CD4-positive, CD25-positive, alpha-beta regulatory T cell (primary cell): Measurements from ENCODE around the gene FMN2. TPM values are rescaled to one million over a fixed set of nuclear protein-coding genes. Genes with fewer than 3 reads are reported as not detected.

ENCODE experiments used
- ATAC-seq, 2 donors: fragments of 150-1000 bp; cut with Tn5 transposase; one replicate each; pipeline ENCODE4 v1.10.0; 2021; ENCODE audit warnings: low read depth in 2 of 2, moderate number of reproducible peaks in 2 of 2, moderate library complexity in 1 of 2
- DNase-seq, 3 donors: peaks; one replicate each; pipeline versions ENCODE4 v3.0.0 to v3.0.0-alpha.2; 2012 to 2022; ENCODE audit warnings: mixed read lengths in 1 of 3
- H3K27ac ChIP-seq: one replicate; pipeline ENCODE4 v1.7.0; 2013; ENCODE audit warnings: mild to moderate bottlenecking, low read length; ENCODE audit not compliant: insufficient read depth, poor library complexity, severe bottlenecking
- H3K27me3 ChIP-seq: one replicate; pipeline ENCODE4 v1.7.0; 2013; ENCODE audit warnings: low read length; ENCODE audit not compliant: control insufficient read depth, insufficient read depth
- H3K36me3 ChIP-seq: one replicate; pipeline ENCODE4 v1.7.0; 2013; ENCODE audit warnings: mild to moderate bottlenecking, low read length, moderate library complexity; ENCODE audit not compliant: control insufficient read depth, insufficient read depth
- H3K4me1 ChIP-seq: 2 replicates; pipeline ENCODE4 v1.7.0; 2013; ENCODE audit warnings: mild to moderate bottlenecking, low read length; ENCODE audit not compliant: insufficient read depth, control insufficient read depth, poor library complexity, severe bottlenecking
- H3K4me3 ChIP-seq: one replicate; pipeline ENCODE4 v1.7.0; 2013; ENCODE audit warnings: low read depth, mild to moderate bottlenecking, low read length, moderate library complexity
- H3K9me3 ChIP-seq, 2 experiments: 1 replicate in 1 of 2; 2 replicates in 1 of 2; pipeline ENCODE4 v1.7.0; 2013; ENCODE audit warnings: low read length in 2 of 2, mild to moderate bottlenecking in 1 of 2, moderate library complexity in 1 of 2; ENCODE audit not compliant: control insufficient read depth in 2 of 2
- H3K27ac Mint-ChIP-seq, 3 donors: one replicate each; pipeline ENCODE4 v1.8.0; 2020 to 2022; ENCODE audit warnings: mild to moderate bottlenecking in 3 of 3, mixed read lengths in 3 of 3, moderate library complexity in 2 of 3
- H3K27me3 Mint-ChIP-seq: one replicate; pipeline ENCODE4 v1.8.0; 2022; ENCODE audit warnings: mild to moderate bottlenecking, mixed read lengths
- H3K36me3 Mint-ChIP-seq: one replicate; pipeline ENCODE4 v1.8.0; 2020; ENCODE audit warnings: mixed read lengths
- H3K4me1 Mint-ChIP-seq, 4 donors: one replicate each; pipeline ENCODE4 v1.8.0; 2020 to 2022; ENCODE audit warnings: mixed read lengths in 4 of 4, mild to moderate bottlenecking in 1 of 4
- H3K4me3 Mint-ChIP-seq, 4 donors: one replicate each; pipeline ENCODE4 v1.8.0; 2020 to 2022; ENCODE audit warnings: mild to moderate bottlenecking in 4 of 4, mixed read lengths in 4 of 4, moderate library complexity in 3 of 4
- H3K9me3 Mint-ChIP-seq, 7 donors: one replicate each; pipeline ENCODE4 v1.8.0; 2020 to 2022; ENCODE audit warnings: mixed read lengths in 7 of 7, mild to moderate bottlenecking in 3 of 7, moderate library complexity in 2 of 7
- polyA plus RNA-seq, 4 donors: library from polyadenylated mRNA; unstranded; fragments of 300-500 nt; fragmentation: Illumina TruSeq; gene quantifications; one replicate each; pipeline ENCODE4 v1.2.3, GENCODE V29; 2021
- total RNA-seq: library from RNA; stranded (reverse); gene quantifications from one replicate; pipeline ENCODE4 v1.2.3, GENCODE V29; 2022

Gene FMN2
- total and polyA plus RNA-seq, 5 donors from 2014 or later: not detected

DNA sequence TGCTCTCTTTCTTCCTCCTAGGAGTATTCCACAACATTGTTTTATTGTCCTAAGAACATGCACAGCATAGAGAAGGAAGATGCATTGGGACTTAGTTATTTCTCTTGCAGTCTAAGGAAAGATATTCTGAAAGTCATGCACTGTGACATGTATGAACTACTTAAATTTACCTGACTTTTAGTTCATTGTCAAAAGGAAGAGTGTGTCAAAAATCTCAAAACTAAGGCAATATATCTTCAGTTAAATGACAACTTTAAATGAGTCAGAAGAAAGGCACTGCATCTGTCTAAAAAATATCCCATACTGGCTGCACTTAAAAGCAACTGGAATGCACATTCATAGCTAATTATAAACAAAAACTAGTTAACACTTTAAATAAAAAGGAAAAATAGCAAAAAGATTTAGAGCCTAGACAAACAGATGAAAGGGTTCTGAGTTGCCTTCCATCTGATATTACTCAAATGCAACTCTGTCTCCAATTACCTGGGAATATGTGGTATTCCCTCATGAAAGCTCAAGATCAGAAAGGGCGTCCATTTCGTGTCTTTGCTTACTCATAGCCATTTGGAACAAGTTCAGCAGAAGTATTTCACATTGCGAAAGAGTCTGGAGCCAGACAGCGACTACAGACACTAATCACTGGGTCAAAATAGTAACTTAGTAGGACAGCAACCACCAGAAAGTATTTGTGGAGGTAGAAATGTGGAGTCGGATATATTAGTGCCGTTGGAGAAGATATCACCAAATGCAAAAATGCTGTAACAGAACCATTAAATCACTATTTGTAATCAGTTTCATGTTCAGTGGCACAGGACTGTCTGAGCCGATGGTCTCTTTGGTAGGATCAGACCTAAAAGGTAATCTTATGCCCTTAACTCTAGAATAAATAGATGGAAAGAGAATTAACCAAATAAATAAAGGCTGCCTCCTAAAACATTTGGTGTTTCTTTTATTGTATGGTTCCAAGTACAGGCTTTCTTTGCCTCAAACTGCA, 294.6 kb downstream of the FMN2 start:
- Mint-ChIP-seq H3K9me3 (peaks cover 0 to 11% (median 6%) of the 10 kb centered on the region in 7 donors), H3K36me3 (no peaks in the 10 kb centered on the region), H3K4me1 (no peaks in the 10 kb centered on the region), H3K27me3 (no peaks in the 10 kb centered on the region), H3K4me3 (no peak overlapping the region), H3K27ac (no peak overlapping the region)
- Histone ChIP-seq H3K36me3 (no peaks in the 10 kb centered on the region), H3K27me3 (no peaks in the 10 kb centered on the region), H3K9me3 (peaks cover 0 to 11% of the 10 kb centered on the region in 2 experiments), H3K27ac (no peak overlapping the region), H3K4me1 (no peaks in the 10 kb centered on the region), H3K4me3 (no peak overlapping the region)
- DNase-seq (no peak), ATAC-seq (no peak)

DNA sequence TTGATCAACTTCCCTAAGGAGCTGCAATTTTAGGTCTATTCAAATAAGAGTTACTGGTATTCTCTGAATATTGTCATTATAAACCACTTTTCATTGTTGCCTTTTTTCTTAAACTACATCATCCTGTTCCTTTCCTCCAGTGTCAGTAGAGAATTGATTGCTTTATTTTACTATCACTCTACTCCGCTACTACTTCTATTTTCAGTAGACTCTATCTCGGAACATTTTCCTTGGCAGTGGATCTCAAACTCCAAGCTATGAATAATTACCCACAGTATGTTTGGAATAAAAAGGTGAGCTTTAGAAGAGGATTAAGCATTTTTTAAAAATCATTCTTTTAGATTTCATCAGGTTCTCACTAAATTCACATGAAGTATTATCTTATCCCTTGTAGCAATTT, 295.4 kb downstream of the FMN2 start:
- H3K9me3 Mint-ChIP-seq: peaks cover 0 to 8% (median 4%) of the 10 kb centered on the region in 7 donors
- Histone ChIP-seq H3K27ac (no peak overlapping the region), H3K4me1 (no peaks in the 10 kb centered on the region), H3K9me3 (peaks cover 0 to 3% of the 10 kb centered on the region in 2 experiments), H3K27me3 (no peaks in the 10 kb centered on the region), H3K36me3 (no peaks in the 10 kb centered on the region), H3K4me3 (no peak overlapping the region)
- no peak overlapping the region for H3K4me3 Mint-ChIP-seq
- no peak overlapping the region for H3K27ac Mint-ChIP-seq
- no peaks in the 10 kb centered on the region for H3K36me3 Mint-ChIP-seq
- ATAC-seq: no peak
- no peak for DNase-seq
- no peaks in the 10 kb centered on the region for H3K4me1 Mint-ChIP-seq
- H3K27me3 Mint-ChIP-seq: no peaks in the 10 kb centered on the region

DNA sequence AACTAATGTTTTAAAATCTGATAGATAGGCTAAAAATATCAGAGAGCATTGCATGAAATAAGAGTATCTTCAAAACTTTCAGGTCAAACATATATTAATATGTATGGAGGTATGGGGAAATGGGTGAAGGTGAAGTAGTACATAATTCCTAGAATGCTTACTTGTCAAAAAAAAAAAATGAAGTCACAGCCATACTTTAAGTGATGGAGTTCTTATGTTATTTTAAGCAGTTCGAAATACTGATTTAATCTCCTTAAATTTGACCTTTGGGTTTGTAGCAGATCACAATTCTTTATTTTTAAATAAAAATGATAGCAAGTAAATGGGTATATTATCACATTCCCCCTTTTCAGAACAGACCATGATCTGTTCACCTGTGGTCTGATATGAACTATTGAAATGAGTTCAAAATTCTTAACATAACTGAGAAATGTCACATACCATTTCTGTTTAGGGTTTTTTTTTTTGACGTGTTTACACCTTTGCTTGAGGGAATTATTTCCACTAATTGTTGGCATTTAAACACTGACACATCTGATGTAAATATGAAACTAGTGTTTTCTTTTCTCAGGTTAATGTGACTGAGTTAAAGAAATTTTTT, 300.1 kb downstream of the FMN2 start:
- no peak overlapping the region for H3K4me3 ChIP-seq
- no peaks in the 10 kb centered on the region for H3K27me3 Mint-ChIP-seq
- H3K27me3 ChIP-seq: no peaks in the 10 kb centered on the region
- H3K4me3 Mint-ChIP-seq: no peak overlapping the region
- H3K36me3 ChIP-seq: no peaks in the 10 kb centered on the region
- ATAC-seq (no peak), DNase-seq (no peak)
- no peaks in the 10 kb centered on the region for H3K9me3 ChIP-seq
- H3K4me1 Mint-ChIP-seq: no peaks in the 10 kb centered on the region
- peaks cover 0 to 9% (median 4%) of the 10 kb centered on the region in 7 donors for H3K9me3 Mint-ChIP-seq
- H3K27ac ChIP-seq: no peak overlapping the region
- H3K4me1 ChIP-seq: no peaks in the 10 kb centered on the region
- no peaks in the 10 kb centered on the region for H3K36me3 Mint-ChIP-seq
- no peak overlapping the region for H3K27ac Mint-ChIP-seq

DNA sequence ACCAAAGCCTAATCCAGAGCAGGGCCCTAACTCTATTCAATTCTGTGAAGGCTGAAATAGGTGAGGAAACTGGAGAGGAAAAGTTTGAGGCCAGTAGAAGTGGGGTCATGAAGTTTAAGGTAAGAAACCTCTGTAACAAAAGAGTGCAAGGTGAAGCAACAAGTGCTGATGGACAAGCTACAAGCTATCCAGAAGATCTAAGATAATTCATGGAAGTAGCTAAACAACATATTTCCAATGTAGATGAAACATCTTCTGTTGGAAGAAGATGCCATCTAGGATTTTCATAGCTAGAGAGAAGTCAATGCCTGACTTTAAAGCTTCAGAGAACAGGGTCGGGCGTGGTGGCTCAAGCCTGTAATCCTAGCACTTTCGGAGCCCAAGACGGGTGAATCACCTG, 302.7 kb downstream of the FMN2 start:
- Histone ChIP-seq H3K36me3 (no peaks in the 10 kb centered on the region), H3K4me3 (no peak overlapping the region), H3K27me3 (no peaks in the 10 kb centered on the region), H3K9me3 (no peaks in the 10 kb centered on the region), H3K27ac (no peak overlapping the region), H3K4me1 (no peaks in the 10 kb centered on the region)
- Mint-ChIP-seq H3K4me3 (no peak overlapping the region), H3K4me1 (no peaks in the 10 kb centered on the region), H3K9me3 (peaks cover 2 to 10% (median 6%) of the 10 kb centered on the region in 7 donors), H3K27me3 (no peaks in the 10 kb centered on the region), H3K36me3 (no peaks in the 10 kb centered on the region), H3K27ac (no peak overlapping the region)
- DNase-seq (no peak), ATAC-seq (no peak)

DNA sequence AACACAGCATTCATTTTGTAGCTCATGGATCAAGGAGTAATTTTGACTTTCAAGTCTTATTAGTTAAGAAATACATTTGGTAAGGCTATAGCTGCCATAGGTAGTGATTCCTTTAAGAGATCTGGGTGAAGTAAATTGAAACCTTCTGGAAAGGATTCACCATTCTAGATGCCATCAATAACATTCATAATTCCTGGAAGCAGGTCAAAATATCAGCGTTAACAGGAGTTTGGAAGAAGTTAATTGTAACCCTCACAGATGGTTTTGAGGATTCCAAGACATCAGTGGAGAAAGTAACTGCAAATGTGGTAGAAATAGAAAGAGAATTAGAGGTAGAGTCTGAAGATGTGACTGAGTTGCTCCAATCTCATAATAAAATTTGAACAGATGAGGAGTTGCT, 303.7 kb downstream of the FMN2 start:
- H3K4me3 ChIP-seq: no peak overlapping the region
- Mint-ChIP-seq H3K4me1 (no peaks in the 10 kb centered on the region), H3K9me3 (peaks cover 2 to 10% (median 6%) of the 10 kb centered on the region in 7 donors), H3K36me3 (no peaks in the 10 kb centered on the region), H3K27me3 (no peaks in the 10 kb centered on the region), H3K27ac (no peak overlapping the region), H3K4me3 (no peak overlapping the region)
- DNase-seq: no peak
- H3K4me1 ChIP-seq: no peaks in the 10 kb centered on the region
- ATAC-seq: no peak
- no peaks in the 10 kb centered on the region for H3K36me3 ChIP-seq
- no peak overlapping the region for H3K27ac ChIP-seq
- no peaks in the 10 kb centered on the region for H3K27me3 ChIP-seq
- H3K9me3 ChIP-seq: no peaks in the 10 kb centered on the region

DNA sequence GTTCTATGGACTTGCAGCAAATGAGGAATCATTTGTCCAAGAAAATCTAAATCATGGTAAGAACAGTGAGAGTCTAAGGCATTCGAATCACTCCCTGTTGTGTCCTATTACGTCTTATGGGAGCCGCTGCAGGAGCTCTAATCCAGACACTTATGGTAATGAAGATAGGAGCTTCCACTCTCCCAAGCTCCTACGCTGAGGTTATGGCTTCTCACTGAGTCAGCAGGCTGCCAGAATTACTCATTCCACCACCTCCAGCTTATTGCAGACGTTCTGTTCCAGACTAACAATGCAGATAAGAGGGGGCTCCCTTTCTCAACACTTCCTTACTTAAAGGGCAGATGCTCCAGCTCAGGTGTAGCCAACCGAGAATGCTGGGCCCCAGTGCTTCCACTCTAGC, 307.7 kb downstream of the FMN2 start:
- Mint-ChIP-seq H3K4me1 (no peaks in the 10 kb centered on the region), H3K9me3 (peaks cover 0 to 8% (median 5%) of the 10 kb centered on the region in 7 donors), H3K27me3 (no peaks in the 10 kb centered on the region), H3K4me3 (no peak overlapping the region), H3K36me3 (no peaks in the 10 kb centered on the region), H3K27ac (no peak overlapping the region)
- Histone ChIP-seq H3K27me3 (no peaks in the 10 kb centered on the region), H3K9me3 (no peaks in the 10 kb centered on the region), H3K4me1 (no peaks in the 10 kb centered on the region), H3K4me3 (no peak overlapping the region), H3K27ac (no peak overlapping the region), H3K36me3 (no peaks in the 10 kb centered on the region)
- DNase-seq (no peak), ATAC-seq (no peak)

DNA sequence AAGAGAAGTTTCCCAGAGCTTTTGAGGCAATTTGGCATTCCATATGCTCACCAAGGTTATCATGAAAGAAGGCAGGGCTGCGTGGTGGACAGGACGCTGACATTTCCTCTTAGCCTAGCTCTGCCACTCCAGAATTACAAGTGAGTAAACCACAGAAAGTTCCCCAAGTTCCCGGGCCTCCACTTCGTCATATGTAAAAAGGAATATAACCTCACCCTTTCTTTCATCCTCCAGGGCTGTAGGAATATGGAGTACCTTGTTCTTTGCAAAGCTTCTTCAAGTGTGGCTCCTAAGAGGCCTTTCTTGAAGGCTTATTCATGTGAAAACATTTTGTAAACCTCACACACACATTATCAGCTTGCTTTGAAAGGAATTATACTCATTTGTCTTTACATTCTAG, 310.0 kb downstream of the FMN2 start:
- DNase-seq (no peak), ATAC-seq (no peak)
- no peaks in the 10 kb centered on the region for H3K9me3 ChIP-seq
- H3K4me3 ChIP-seq: no peak overlapping the region
- no peak overlapping the region for H3K4me3 Mint-ChIP-seq
- peaks cover 3 to 11% (median 8%) of the 10 kb centered on the region in 7 donors for H3K9me3 Mint-ChIP-seq
- H3K27ac Mint-ChIP-seq: no peak overlapping the region
- H3K27ac ChIP-seq: no peak overlapping the region
- no peaks in the 10 kb centered on the region for H3K36me3 ChIP-seq
- no peaks in the 10 kb centered on the region for H3K27me3 Mint-ChIP-seq
- no peaks in the 10 kb centered on the region for H3K27me3 ChIP-seq
- H3K36me3 Mint-ChIP-seq: no peaks in the 10 kb centered on the region
- no peaks in the 10 kb centered on the region for H3K4me1 Mint-ChIP-seq
- H3K4me1 ChIP-seq: no peaks in the 10 kb centered on the region
